IPS-20b (cell line): ENCODE results near the gene PDE8A.
"Not testable (repeated sequence)": the region's sequence is repeated elsewhere in the genome, so short reads cannot be mapped to it uniquely, and the experiment has no call there.

ENCODE experiments used
- H3K27ac ChIP-seq: one replicate; pipeline ENCODE4 v1.5.1; 2013; ENCODE audit warnings: low read length
- H3K27me3 ChIP-seq: 2 replicates; pipeline ENCODE4 v1.6.1; 2013; ENCODE audit warnings: mild to moderate bottlenecking, low read length, inconsistent platforms; ENCODE audit not compliant: insufficient read depth
- H3K36me3 ChIP-seq: 2 replicates; pipeline ENCODE4 v1.6.1; 2013; ENCODE audit warnings: low read depth, mild to moderate bottlenecking, inconsistent platforms, low read length, moderate library complexity; ENCODE audit not compliant: insufficient read depth
- H3K4me1 ChIP-seq: 2 replicates; pipeline ENCODE4 v1.6.1; 2013; ENCODE audit warnings: mild to moderate bottlenecking, control low read depth, inconsistent platforms, low read length, moderate library complexity; ENCODE audit not compliant: insufficient read depth
- H3K4me3 ChIP-seq: 2 replicates; pipeline ENCODE4 v1.5.1; 2013; ENCODE audit warnings: mild to moderate bottlenecking, low read length, inconsistent platforms
- H3K9ac ChIP-seq: 2 replicates; pipeline ENCODE4 v1.6.1; 2013; ENCODE audit warnings: low read depth, mild to moderate bottlenecking, inconsistent platforms, low read length, moderate library complexity
- H3K9me3 ChIP-seq: 2 replicates; pipeline ENCODE4 v1.6.1; 2013; ENCODE audit warnings: mild to moderate bottlenecking, low read depth, low read length, inconsistent platforms; ENCODE audit not compliant: insufficient read depth

The PDE8A gene

DNA sequence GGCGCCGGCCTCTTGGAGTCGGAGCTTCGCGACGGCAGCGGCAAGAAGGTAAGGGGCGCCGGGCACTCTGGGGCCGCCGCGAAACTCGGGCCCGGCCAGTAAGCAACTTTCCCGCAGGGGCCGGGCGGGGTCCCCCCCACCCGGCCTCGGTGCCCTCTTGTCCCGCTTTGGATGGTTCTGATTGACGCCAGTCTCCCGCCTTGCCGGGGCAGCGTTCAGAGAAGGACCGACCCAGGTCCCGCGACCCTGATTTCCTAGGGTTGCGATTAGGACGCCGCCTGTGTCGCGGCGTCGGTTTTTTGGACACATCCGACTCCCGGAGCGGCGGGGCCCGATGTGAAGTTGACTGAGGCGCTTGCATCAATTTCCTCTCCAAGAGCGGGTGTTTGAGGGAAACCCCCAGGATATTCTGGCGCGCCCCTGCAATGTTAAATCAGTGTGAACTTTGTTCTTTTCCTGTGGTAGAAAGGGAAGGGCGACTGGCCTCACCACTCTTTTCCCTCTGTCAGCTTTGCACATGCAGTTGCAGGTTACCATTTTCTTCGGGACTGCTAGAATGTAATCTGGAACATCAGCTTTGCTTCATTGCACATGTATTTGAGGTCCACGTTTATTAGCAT, 755 bp downstream of the PDE8A start:
- H3K27me3 ChIP-seq, result peaks cover 67% of the 10 kb centered on the region
- H3K27ac ChIP-seq, result no peak overlapping the region
- H3K9me3 ChIP-seq, result no peaks in the 10 kb centered on the region
- no peak overlapping the region for H3K9ac ChIP-seq
- H3K36me3 ChIP-seq, result no peaks in the 10 kb centered on the region
- no peaks in the 10 kb centered on the region; the same call in none of the 2 replicates for H3K4me1 ChIP-seq
- peak overlapping the region; percentile 87 for H3K4me3 ChIP-seq

DNA sequence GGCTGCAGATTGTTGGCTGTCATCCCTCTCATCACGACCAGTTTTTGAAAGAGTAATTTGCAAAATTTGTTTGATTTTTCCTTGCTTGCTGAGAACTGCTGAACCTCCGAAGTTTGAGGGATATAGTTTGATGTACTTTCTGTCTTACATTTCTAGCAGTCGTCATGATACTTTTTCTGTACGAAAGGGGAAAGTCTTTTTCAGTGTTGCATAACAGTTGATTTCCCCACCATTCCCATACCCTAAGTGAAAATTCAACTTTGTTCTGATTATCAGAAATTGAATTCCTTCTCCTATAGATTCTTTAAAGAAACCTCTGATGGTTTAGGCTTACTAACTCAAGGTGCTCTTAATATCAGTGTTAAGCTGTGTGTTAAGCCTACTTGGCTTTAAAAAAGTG, 1.6 kb downstream of the PDE8A start:
- H3K36me3 ChIP-seq, result no peaks in the 10 kb centered on the region
- H3K4me1 ChIP-seq, result no peaks in the 10 kb centered on the region; the same call in none of the 2 replicates
- no peaks in the 10 kb centered on the region for H3K9me3 ChIP-seq
- H3K9ac ChIP-seq, result no peak overlapping the region
- H3K4me3 ChIP-seq, result no peak overlapping the region; the same call in 1 of the 2 replicates
- no peak overlapping the region for H3K27ac ChIP-seq
- H3K27me3 ChIP-seq, result peaks cover 59% of the 10 kb centered on the region

DNA sequence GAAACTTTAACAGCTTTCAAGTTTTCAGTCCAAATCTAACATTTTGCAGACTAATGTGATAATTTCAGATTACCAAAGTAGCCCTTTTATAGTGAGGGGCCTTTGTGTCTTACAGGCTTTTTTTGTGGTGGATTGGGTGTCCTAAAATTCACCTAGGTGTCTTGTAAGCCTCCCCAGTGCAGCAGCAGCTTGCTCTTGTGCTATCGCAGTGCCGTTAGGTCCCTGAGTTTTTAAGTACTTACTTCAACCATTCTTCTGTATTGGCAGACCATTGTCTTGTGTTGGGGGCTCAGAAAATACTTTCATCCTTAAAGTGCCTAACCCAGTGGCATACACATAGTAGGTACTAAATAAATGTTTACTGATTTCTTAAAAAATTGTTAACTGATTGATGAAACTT, 2.1 kb downstream of the PDE8A start:
- Histone ChIP-seq H3K9ac (no peak overlapping the region), H3K27me3 (peaks cover 55% of the 10 kb centered on the region), H3K36me3 (no peaks in the 10 kb centered on the region), H3K4me3 (no peak overlapping the region), H3K4me1 (no peaks in the 10 kb centered on the region; the same call in none of the 2 replicates), H3K27ac (no peak overlapping the region), H3K9me3 (no peaks in the 10 kb centered on the region)

DNA sequence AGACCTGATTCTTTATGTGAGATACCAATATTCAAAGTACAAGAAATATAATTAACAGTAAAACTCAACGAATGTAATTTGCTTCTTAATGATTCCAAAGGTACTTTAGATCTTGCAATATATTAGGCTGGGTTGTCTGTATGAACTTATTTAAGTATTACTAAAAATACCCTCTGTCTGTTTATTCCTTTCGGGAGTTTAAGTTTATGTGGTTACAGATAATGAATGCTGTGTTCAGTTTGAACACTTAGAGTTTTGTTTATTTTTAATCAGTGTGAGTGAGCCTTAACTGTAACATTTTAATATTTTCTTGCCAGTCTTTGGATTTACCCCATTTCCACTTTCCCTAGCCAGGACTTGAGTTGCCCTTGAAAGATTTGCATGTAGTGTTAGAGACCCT, 3.5 kb downstream of the PDE8A start:
- no peak overlapping the region for H3K27ac ChIP-seq

DNA sequence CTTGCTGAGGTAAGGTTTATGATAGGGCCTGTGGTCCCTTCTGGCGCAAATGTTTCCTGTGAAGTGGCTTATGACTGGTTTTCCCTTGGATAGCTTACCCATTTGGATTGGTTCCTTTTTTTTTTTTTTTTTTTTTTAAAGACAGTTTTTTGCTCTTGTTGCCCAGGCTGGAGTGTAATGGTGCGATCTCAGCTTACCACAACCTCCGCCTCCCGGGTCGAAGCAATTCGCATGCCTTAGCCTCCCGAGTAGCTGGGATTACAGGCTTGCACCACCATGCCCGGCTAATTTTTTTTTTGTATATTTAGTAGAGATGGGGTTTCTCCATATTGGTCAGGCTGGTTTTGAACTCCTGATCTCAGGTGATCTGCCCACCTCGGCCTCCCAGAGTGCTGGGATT, 5.7 kb downstream of the PDE8A start:
- not testable (repeated sequence) for H3K27ac ChIP-seq, H3K9me3 ChIP-seq, H3K36me3 ChIP-seq, H3K9ac ChIP-seq, H3K4me3 ChIP-seq, H3K4me1 ChIP-seq
- peaks cover 31% of the 10 kb centered on the region for H3K27me3 ChIP-seq

More for the DNA sequence above, 3.5 kb downstream of the PDE8A start:
- H3K4me3 ChIP-seq, result no peak overlapping the region
- no peak overlapping the region for H3K9ac ChIP-seq
- no peaks in the 10 kb centered on the region; the same call in 1 of the 2 replicates for H3K4me1 ChIP-seq
- H3K9me3 ChIP-seq, result no peaks in the 10 kb centered on the region
- H3K27me3 ChIP-seq, result peaks cover 40% of the 10 kb centered on the region
- no peaks in the 10 kb centered on the region for H3K36me3 ChIP-seq

DNA sequence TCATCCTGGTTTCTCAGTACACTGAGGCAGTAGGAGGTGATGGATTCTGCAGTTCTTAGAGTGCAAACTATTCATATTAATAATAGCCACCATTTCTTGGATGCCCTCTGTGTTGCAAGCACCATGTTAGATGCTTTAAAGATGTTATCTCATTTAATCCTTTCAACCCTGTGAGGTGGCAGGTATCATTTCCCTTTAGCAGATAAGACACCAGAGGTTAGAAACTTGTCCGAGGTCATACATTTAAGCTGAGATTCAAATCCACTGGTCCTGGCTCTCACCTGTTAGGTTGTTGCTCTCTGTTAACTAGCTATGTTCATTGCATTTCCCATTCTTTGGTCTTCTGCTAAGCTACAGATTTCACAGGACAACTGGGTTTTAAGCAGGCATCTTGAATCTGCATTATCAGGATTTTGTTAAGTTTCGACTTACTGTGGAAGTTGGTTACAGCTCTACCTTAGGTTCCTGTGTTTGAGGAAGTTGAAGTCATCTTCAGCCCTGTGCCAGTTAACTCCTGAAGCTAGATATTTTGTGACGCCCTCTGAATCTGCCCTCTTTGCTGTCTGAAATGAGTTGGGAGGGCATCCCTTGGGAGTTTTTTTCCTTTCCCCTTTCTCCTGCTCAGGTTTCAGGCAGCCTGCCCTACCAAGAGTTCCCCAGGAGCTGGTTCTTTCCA, 6.4 kb downstream of the PDE8A start:
- no peak overlapping the region for H3K9ac ChIP-seq
- peaks cover 24% of the 10 kb centered on the region for H3K27me3 ChIP-seq
- no peak overlapping the region for H3K27ac ChIP-seq
- no peak overlapping the region for H3K4me3 ChIP-seq
- H3K4me1 ChIP-seq, result no peaks in the 10 kb centered on the region
- H3K9me3 ChIP-seq, result no peaks in the 10 kb centered on the region
- H3K36me3 ChIP-seq, result no peaks in the 10 kb centered on the region

DNA sequence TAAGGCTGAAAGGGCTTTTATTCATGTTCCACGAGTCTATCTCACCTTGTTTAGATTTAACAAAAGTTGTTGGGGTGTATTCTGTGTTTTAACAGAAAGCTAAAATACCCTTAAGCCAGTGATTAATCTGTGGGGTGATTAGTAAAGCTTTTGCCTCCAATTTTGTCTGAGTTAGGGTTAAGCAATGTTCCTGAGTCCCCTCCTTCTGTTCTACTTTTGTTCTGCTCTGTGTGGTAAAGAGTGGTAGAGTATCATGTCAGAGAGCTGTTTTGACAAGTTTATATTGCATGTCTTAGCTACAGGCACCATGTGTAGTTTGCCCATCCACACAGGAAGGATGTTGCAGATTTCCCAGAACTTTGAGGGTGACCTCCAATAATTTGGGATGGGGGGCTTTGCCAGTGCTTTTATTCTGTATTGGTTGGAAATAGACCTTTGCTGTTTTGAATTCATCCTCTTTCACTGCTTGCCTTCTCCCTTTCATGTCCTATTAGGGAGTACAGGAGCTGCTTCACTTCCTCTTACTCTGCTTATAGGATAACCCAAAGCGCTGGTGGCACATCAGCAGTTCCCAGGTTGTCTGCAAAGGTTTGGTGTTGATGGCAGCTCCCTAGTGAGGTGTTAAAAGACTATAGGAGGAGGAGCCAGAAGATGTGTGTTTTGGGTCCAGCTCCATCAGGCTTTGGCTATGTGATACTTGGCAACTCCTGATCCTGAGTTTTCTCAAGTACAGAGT, 7.4 kb downstream of the PDE8A start:
- Histone ChIP-seq H3K4me3 (no peak overlapping the region), H3K27me3 (peaks cover 14% of the 10 kb centered on the region), H3K9ac (no peak overlapping the region), H3K27ac (no peak overlapping the region), H3K9me3 (no peaks in the 10 kb centered on the region), H3K36me3 (no peaks in the 10 kb centered on the region), H3K4me1 (no peaks in the 10 kb centered on the region)

DNA sequence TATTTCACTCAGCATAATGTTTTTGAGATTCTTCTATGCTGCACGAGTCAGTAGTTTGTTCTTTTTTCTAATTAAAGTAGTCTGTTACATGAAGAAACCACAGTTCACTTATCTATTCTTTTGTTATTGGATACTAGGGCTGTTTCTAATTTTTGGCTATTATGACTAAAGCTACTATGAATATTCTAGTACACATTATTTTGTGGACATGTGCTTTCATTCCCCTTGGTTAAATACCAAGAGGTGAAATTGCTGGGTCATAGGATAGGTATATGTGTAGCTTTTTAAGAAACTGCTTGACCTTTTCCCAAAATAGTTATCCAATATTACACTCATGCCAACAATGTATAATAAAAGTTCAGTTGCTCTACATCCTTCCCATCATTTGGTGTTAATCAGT, 8.9 kb downstream of the PDE8A start:
- no peak overlapping the region for H3K9ac ChIP-seq
- H3K4me3 ChIP-seq, result no peak overlapping the region
- no peaks in the 10 kb centered on the region for H3K9me3 ChIP-seq
- H3K27ac ChIP-seq, result no peak overlapping the region
- H3K27me3 ChIP-seq, result peaks cover under 1% of the 10 kb centered on the region; the same call in 1 of the 2 replicates
- no peaks in the 10 kb centered on the region for H3K4me1 ChIP-seq
- no peaks in the 10 kb centered on the region for H3K36me3 ChIP-seq

DNA sequence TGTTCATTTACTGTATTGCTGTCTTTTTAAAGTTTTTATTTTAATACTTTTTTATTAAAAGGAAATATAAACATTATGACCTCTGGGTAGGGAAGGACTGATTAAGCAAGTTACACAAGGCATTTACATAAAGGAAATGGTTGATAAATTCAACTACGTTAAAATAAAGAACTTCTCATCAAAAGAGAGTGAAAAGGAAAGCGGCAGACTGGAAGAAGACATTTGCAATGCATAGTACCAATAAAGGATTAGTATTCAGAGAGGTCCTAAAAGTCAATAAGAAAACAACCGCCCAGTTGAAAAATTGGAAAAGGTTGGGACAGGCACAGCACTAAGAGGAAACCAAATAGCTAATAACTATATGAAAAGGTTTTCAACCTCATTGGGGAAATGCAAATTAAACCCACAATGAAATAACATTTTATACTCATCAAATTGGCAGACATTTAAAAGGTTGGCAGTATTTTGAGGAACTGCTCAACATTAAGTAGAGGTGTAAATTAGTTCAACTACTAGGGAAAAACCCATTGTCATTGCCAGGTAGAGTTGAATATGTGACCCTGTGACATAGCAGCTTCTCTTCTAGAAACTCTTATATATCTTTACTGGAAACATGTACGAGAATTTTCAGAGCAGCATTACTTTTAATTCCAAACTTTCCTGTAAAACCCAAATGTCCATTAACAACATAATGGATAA, 9.5 kb downstream of the PDE8A start:
- H3K9ac ChIP-seq, result no peak overlapping the region
- no peaks in the 10 kb centered on the region for H3K4me1 ChIP-seq
- H3K27me3 ChIP-seq, result no peaks in the 10 kb centered on the region
- no peak overlapping the region for H3K27ac ChIP-seq
- no peak overlapping the region for H3K4me3 ChIP-seq
- H3K36me3 ChIP-seq, result no peaks in the 10 kb centered on the region
- no peaks in the 10 kb centered on the region for H3K9me3 ChIP-seq

DNA sequence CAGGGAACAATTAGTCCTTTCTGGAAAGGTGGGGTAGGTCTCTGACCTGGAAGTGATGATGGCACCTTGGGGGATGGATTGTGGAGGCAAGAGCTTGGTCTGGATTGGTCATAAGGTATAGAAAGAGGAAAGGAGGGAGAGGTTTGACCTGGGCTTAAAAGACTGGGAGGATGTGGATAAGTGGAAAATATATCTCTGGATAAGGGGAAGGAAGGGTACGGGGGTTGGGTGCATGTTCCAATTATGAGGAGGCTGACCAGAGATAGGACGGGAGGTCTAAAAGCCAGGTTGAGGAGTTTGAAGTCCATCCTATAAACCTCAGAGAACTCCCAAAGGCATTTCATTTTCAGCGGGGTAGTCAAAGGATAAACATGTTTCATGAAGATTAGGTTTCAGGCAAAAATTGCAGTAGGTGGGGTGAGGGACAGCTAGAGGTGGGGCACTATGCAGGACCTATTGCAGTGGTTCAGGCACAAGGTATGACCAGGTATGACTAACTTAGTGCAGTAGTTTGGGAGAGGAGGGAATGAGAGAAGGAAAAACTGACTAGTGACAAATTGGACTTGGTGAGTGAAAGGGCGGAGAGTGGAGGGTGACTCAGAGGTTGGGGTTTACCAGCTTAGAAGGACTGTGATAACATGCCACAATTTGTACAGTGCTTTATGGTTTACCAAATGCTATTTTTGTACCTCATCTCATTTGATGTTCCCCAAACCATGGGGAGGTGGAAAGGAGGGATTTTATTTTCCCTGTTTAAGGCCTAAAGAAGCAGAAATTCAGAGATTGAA, 10.7 kb downstream of the PDE8A start:
- no peaks in the 10 kb centered on the region for H3K9me3 ChIP-seq
- H3K27ac ChIP-seq, result no peak overlapping the region
- no peak overlapping the region for H3K4me3 ChIP-seq
- no peak overlapping the region for H3K9ac ChIP-seq
- H3K4me1 ChIP-seq, result no peaks in the 10 kb centered on the region
- no peaks in the 10 kb centered on the region for H3K36me3 ChIP-seq
- no peaks in the 10 kb centered on the region for H3K27me3 ChIP-seq

DNA sequence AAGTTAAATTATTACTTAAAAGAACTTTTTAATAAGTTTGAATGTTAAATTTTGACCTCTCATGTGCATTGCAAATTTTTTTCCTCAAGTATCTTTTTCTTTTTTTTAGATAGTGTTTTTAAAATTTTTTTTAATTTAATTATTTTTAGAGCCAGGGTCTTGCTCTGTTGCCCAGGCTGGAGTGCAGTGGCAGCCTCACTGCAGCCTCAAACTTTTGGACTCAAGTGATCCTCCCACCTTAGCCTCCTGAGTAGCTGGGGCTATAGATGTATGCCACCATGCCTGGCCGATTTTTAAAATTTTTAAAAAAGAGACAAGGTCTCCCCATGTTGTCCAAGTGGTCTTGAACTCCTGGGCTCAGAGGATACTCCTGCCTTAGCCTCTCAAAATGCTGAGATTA, 14.4 kb downstream of the PDE8A start:
- no peak overlapping the region for H3K27ac ChIP-seq
- H3K27me3 ChIP-seq, result no peaks in the 10 kb centered on the region
- H3K4me1 ChIP-seq, result no peaks in the 10 kb centered on the region
- H3K9ac ChIP-seq, result no peak overlapping the region
- H3K4me3 ChIP-seq, result no peak overlapping the region
- H3K9me3 ChIP-seq, result no peaks in the 10 kb centered on the region
- H3K36me3 ChIP-seq, result no peaks in the 10 kb centered on the region
